ENCODE data around the gene ATXN3.

The ATXN3 gene

DNA sequence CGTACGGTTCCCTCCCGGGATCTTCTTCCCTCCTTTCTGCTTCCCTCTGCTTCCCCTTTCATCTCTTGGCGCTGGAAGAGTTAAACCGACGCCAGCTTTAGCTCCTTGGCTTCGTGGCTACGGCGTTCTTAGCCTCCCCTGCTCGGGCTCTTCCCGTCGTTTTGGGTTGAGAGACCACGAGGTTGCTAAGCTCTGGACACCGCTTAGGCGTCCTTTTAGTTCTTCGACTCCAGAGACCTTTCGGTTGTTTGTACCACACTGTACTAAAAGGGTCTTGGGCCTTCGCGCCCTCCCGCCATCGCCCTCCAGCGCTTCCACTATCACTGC, 15.9 kb upstream of the ATXN3 start:
- CTCF ChIA-PET: interaction anchor here (0.6 to 2.3 kb wide), 3 partner anchors 15 to 133 kb away, joined by 3 to 16 read pairs (median 9); partner anchors contain the start of gene ATXN3
- peaks cover 32 to 41% of the 10 kb centered on the region in 2 experiments for H3K36me3 ChIP-seq (ENCODE audit: control insufficient read depth in 2 of 2, insufficient read depth in 1 of 2, low read length in 2 of 2)
- POLR2A ChIA-PET: interaction anchor here (0.7 to 3.1 kb wide), 8 partner anchors 11 to 568 kb away, joined by 3 to 51 read pairs (median 3); partner anchors contain the start of gene ATXN3

DNA sequence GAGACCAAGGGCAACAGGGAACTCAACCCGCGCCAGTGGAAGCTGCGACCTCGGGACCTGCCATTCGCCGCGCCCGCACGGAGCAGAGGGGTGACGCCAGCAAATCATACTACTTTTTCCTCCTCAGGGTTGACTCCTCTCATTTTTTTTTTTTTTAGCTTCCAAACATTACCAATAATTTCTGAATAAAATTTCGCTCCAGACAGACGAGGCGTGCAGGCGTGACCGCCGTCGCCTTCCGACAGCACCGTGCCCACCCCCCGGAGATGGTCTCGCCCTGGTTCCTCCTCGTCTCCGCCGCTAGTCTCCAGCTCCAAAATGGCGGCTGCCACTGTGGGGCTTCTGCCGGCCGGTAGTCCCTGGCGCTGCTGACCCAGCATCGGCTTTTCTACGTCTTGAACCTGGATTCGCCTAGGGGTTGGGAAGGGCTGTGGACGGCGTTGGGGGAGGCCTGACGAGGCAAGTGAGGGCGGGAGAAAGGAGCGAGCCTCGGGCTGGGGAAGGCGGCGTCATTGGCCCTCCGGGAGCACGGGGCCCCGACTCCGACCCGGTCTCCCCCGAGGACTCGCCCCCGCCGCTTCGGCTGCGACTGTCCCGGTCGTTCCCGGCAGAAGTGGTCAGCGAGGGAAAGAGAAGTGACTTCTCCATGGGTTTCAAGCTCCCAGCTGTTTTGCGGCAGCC, 15.4 kb upstream of the ATXN3 start, which contains the start of the genes CPSF2 and NDUFB1:
Gene CPSF2, plus strand, starts transcription at position 300 of the 681 bp plus-strand sequence. CDS start 9,016 bp downstream, outside the sequence.
Gene NDUFB1, minus strand, starts transcription at position 37 of the 681 bp plus-strand sequence. CDS start 4,069 bp downstream, outside the sequence.
- H3K36me3 ChIP-seq (ENCODE audit: control insufficient read depth in 2 of 2, insufficient read depth in 1 of 2, low read length in 2 of 2): peaks cover 32 to 43% of the 10 kb centered on the region in 2 experiments
- TF ChIP-seq SP3 (tag by site-specific recombination; IDR thresholded peaks at IDR 0.05): peak; percentile 71
- TF ChIP-seq ZNF24 (tag by site-specific recombination; IDR thresholded peaks at IDR 0.05): peak; percentile 82
- TF ChIP-seq KLF1 (tag by site-specific recombination; IDR thresholded peaks at IDR 0.05): peak; percentile 17
- peak; percentile 92 for TF ChIP-seq ZXDB (tag by site-specific recombination; IDR thresholded peaks at IDR 0.05)
- TF ChIP-seq, protein P1, sequence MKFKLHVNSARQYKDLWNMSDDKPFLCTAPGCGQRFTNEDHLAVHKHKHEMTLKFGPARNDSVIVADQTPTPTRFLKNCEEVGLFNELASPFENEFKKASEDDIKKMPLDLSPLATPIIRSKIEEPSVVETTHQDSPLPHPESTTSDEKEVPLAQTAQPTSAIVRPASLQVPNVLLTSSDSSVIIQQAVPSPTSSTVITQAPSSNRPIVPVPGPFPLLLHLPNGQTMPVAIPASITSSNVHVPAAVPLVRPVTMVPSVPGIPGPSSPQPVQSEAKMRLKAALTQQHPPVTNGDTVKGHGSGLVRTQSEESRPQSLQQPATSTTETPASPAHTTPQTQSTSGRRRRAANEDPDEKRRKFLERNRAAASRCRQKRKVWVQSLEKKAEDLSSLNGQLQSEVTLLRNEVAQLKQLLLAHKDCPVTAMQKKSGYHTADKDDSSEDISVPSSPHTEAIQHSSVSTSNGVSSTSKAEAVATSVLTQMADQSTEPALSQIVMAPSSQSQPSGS (tag by site-specific recombination; IDR thresholded peaks at IDR 0.05; ENCODE audit: low read depth): 0 out of 2 replicates have a peak, but pooled peaks have one; percentile 1
- TF ChIP-seq ZNF830 (tag by site-specific recombination; IDR thresholded peaks at IDR 0.05; ENCODE audit: low read depth): no peak
- TF ChIP-seq SCRT2 (tag by site-specific recombination; IDR thresholded peaks at IDR 0.05): peak; percentile 72
- TF ChIP-seq ZNF391 (tag by site-specific recombination; IDR thresholded peaks at IDR 0.05; ENCODE audit: borderline replicate concordance, low read depth): peak; percentile 69; the same call in 1 of the 2 replicates
- TF ChIP-seq, protein P2, sequence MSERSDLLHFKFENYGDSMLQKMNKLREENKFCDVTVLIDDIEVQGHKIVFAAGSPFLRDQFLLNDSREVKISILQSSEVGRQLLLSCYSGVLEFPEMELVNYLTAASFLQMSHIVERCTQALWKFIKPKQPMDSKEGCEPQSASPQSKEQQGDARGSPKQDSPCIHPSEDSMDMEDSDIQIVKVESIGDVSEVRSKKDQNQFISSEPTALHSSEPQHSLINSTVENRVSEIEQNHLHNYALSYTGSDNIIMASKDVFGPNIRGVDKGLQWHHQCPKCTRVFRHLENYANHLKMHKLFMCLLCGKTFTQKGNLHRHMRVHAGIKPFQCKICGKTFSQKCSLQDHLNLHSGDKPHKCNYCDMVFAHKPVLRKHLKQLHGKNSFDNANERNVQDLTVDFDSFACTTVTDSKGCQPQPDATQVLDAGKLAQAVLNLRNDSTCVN (tag by site-specific recombination; optimal IDR thresholded peaks at IDR 0.05): peak; percentile 76
- peak; percentile 37; the same call in 1 of the 2 replicates for TF ChIP-seq ZFP69B (tag by site-specific recombination; IDR thresholded peaks at IDR 0.05)
- no peak for TF ChIP-seq ZNF560 (tag by site-specific recombination; IDR thresholded peaks at IDR 0.05; ENCODE audit: borderline replicate concordance)
- 0 out of 2 replicates have a peak, but pooled peaks have one; percentile 3 for TF ChIP-seq GFI1B (tag by site-specific recombination; IDR thresholded peaks at IDR 0.05)
- TF ChIP-seq, protein P3, sequence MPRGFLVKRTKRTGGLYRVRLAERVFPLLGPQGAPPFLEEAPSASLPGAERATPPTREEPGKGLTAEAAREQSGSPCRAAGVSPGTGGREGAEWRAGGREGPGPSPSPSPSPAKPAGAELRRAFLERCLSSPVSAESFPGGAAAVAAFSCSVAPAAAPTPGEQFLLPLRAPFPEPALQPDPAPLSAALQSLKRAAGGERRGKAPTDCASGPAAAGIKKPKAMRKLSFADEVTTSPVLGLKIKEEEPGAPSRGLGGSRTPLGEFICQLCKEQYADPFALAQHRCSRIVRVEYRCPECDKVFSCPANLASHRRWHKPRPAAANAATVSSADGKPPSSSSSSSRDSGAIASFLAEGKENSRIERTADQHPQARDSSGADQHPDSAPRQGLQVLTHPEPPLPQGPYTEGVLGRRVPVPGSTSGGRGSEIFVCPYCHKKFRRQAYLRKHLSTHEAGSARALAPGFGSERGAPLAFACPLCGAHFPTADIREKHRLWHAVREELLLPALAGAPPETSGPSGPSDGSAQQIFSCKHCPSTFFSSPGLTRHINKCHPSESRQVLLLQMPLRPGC (tag by site-specific recombination; IDR thresholded peaks at IDR 0.05): peak; percentile 55; the same call in 1 of the 2 replicates
- TF ChIP-seq, protein P4, sequence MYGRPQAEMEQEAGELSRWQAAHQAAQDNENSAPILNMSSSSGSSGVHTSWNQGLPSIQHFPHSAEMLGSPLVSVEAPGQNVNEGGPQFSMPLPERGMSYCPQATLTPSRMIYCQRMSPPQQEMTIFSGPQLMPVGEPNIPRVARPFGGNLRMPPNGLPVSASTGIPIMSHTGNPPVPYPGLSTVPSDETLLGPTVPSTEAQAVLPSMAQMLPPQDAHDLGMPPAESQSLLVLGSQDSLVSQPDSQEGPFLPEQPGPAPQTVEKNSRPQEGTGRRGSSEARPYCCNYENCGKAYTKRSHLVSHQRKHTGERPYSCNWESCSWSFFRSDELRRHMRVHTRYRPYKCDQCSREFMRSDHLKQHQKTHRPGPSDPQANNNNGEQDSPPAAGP (tag by site-specific recombination; IDR thresholded peaks at IDR 0.05): peak; percentile 75; the same call in 1 of the 2 replicates
- TF ChIP-seq, protein P5, sequence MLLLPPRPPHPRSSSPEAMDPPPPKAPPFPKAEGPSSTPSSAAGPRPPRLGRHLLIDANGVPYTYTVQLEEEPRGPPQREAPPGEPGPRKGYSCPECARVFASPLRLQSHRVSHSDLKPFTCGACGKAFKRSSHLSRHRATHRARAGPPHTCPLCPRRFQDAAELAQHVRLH (tag by site-specific recombination; IDR thresholded peaks at IDR 0.05): peak; percentile 92
- no peak for TF ChIP-seq ZNF530 (tag by site-specific recombination; IDR thresholded peaks at IDR 0.05; ENCODE audit: low read depth)
- no peak for TF ChIP-seq ZNF585B (tag by site-specific recombination; IDR thresholded peaks at IDR 0.05)
- TF ChIP-seq, protein P6, sequence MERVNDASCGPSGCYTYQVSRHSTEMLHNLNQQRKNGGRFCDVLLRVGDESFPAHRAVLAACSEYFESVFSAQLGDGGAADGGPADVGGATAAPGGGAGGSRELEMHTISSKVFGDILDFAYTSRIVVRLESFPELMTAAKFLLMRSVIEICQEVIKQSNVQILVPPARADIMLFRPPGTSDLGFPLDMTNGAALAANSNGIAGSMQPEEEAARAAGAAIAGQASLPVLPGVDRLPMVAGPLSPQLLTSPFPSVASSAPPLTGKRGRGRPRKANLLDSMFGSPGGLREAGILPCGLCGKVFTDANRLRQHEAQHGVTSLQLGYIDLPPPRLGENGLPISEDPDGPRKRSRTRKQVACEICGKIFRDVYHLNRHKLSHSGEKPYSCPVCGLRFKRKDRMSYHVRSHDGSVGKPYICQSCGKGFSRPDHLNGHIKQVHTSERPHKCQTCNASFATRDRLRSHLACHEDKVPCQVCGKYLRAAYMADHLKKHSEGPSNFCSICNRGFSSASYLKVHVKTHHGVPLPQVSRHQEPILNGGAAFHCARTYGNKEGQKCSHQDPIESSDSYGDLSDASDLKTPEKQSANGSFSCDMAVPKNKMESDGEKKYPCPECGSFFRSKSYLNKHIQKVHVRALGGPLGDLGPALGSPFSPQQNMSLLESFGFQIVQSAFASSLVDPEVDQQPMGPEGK (tag by site-specific recombination; IDR thresholded peaks at IDR 0.05): peak; percentile 49; the same call in 1 of the 2 replicates
- TF ChIP-seq OVOL3 (tag by site-specific recombination; IDR thresholded peaks at IDR 0.05): 0 out of 2 replicates have a peak, but pooled peaks have one; percentile 44
- TF ChIP-seq ZNF335 (tag by site-specific recombination; conservative IDR thresholded peaks at IDR 0.05): peak; percentile 93
- 0 out of 2 replicates have a peak, but pooled peaks have one; percentile 5 for TF ChIP-seq GLIS1 (tag by site-specific recombination; IDR thresholded peaks at IDR 0.05)
- TF ChIP-seq ZNF23 (tag by site-specific recombination; IDR thresholded peaks at IDR 0.05; ENCODE audit: borderline replicate concordance): no peak

More for the DNA sequence above, 15.9 kb upstream of the ATXN3 start:
- Histone ChIP-seq H3K27ac (ENCODE audit: extremely low read depth, low read depth, low read length) (peak overlapping the region; percentile 97), H3K4me1 (ENCODE audit: control insufficient read depth, insufficient read depth, low read length) (no peaks in the 10 kb centered on the region), H3K9me3 (ENCODE audit: control insufficient read depth, insufficient read depth, low read depth, low read length) (no peaks in the 10 kb centered on the region), H3K4me3 (ENCODE audit: low read depth, low read length) (peak overlapping the region; percentile 88)
- TF ChIP-seq ZNF670 (tag by site-specific recombination; IDR thresholded peaks at IDR 0.05; ENCODE audit: low read depth) (no peak), GLI4 (tag by site-specific recombination; IDR thresholded peaks at IDR 0.05) (0 out of 2 replicates have a peak, but pooled peaks have one; percentile 7), ZNF341 (tag by site-specific recombination; IDR thresholded peaks at IDR 0.05; ENCODE audit: low read depth) (peak; percentile 79), ZNF366 (tag by site-specific recombination; conservative IDR thresholded peaks at IDR 0.05) (peak; percentile 66)

More for the DNA sequence above, 15.4 kb upstream of the ATXN3 start, which contains the start of the genes CPSF2 and NDUFB1:
- Histone ChIP-seq H3K27ac (ENCODE audit: extremely low read depth, low read depth, low read length) (peak within 1 kb of the TSS; percentile 97), H3K4me1 (ENCODE audit: control insufficient read depth, insufficient read depth, low read length) (no peaks in the 10 kb centered on the region), H3K9me3 (ENCODE audit: control insufficient read depth, insufficient read depth, low read depth, low read length) (no peaks in the 10 kb centered on the region), H3K4me3 (ENCODE audit: low read depth, low read length) (peak within 1 kb of the TSS; percentile 88)
- POLR2A ChIA-PET: interaction anchor here (0.6 to 3.1 kb wide), 11 partner anchors 11 to 612 kb away, joined by 3 to 51 read pairs (median 3); partner anchors contain the start of genes ATXN3 and PPP4R3A
- CTCF ChIA-PET: interaction anchor here (0.6 to 2.3 kb wide), 5 partner anchors 14 to 376 kb away, joined by 3 to 16 read pairs (median 4); partner anchors contain the start of gene ATXN3
